Activated naive CD8-positive, alpha-beta T cell treated with anti-CD3 and anti-CD28 coated beads, Interleukin-2, amount 10 ng/mL, durations not matched to agents 7 days and 5 days (primary cell): ENCODE measurements around the gene HOXA2. TPM values are rescaled to one million over a fixed set of nuclear protein-coding genes. Genes with fewer than 3 reads are reported as not detected.

Experiments
- ATAC-seq: fragments of 150-1000 bp; cut with Tn5 transposase; one replicate; pipeline ENCODE4 v1.10.0; 2021; ENCODE audit warnings: low read depth, moderate library complexity
- POLR2A ChIA-PET: fragments of 350-600 bp; sonication (Branson Sonifier 250); formaldehyde crosslinking; loops from one replicate; lab custom pipeline; 2021; ENCODE audit warnings: antibody characterized with exemption; lab: Charles Lee
- DNase-seq: peaks from one replicate; pipeline ENCODE4 v3.0.0; 2021
- H3K27ac Mint-ChIP-seq: one replicate; pipeline ENCODE4 v1.8.0; 2022; ENCODE audit warnings: mild to moderate bottlenecking, mixed read lengths
- H3K27me3 Mint-ChIP-seq: one replicate; pipeline ENCODE4 v1.8.0; 2022; ENCODE audit warnings: mild to moderate bottlenecking, moderate library complexity, mixed read lengths
- H3K36me3 Mint-ChIP-seq: one replicate; pipeline ENCODE4 v1.8.0; 2021; ENCODE audit warnings: mild to moderate bottlenecking, mixed read lengths
- H3K4me1 Mint-ChIP-seq: one replicate; pipeline ENCODE4 v1.8.0; 2021; ENCODE audit warnings: mixed read lengths
- H3K4me3 Mint-ChIP-seq: one replicate; pipeline ENCODE4 v1.8.0; 2022; ENCODE audit warnings: mild to moderate bottlenecking, moderate library complexity, mixed read lengths
- H3K9me3 Mint-ChIP-seq: one replicate; pipeline ENCODE4 v1.8.0; 2021; ENCODE audit warnings: mixed read lengths
- total RNA-seq, 2 experiments: library from RNA; stranded (reverse); gene quantifications; one replicate each; pipeline ENCODE4 v1.2.3, GENCODE V29; 2021

The HOXA2 gene
- total RNA-seq = not detected

DNA sequence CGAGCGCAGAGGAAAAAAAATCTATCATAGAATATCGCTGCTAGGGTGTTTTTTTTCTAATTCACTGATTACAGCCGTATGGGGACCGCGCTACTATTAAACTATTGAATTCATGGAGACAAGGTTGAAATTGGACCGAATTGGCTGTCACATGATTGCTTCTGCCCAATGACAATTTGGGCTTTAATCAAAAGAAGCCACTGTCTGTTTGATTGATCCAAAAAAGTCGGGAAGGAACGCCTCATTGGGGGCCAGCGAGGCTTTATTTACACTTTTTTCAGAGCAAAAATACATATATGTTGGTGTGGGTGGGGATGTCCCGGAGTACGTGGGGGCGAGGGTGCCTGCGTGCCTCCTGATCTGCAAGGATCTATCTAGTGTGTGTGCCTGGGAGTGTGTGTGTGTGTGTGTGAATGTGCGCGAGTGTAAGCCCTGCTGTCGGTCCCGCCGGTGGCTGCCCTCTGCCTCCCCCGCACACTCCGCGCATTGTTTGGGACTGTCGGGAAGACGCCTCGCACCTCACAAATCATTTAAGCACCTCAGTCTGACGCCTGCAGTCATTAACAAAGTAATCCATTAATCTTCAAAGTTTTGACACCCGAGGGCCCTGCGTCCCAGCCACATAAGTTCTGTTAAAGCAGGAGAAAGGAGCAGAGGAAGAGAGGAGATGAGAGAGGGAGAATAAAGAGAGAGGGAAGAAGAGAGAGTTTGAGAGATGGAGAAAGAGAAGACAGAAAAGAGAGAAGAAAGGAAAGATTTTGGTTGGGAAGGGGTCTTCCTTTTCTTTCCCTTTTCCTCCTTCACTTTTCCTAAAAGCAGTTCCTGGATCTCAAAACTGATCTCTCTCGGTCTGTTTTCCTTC lies at the start of gene HOXA2:
TSS of gene HOXA2 (minus strand) at position 103 of the 862 bp plus-strand sequence. CDS start 183 bp downstream, outside the sequence.
- no peak within 1 kb of the TSS for H3K27ac Mint-ChIP-seq
- H3K9me3 Mint-ChIP-seq = no peaks in the 10 kb centered on the region
- POLR2A ChIA-PET = no interaction called here
- peaks cover 4% of the 10 kb centered on the region for H3K36me3 Mint-ChIP-seq
- peaks cover 2% of the 10 kb centered on the region for H3K4me1 Mint-ChIP-seq
- DNase-seq = no peak
- no peak for ATAC-seq
- H3K27me3 Mint-ChIP-seq = peaks cover 76% of the 10 kb centered on the region
- H3K4me3 Mint-ChIP-seq = no peak within 1 kb of the TSS

DNA sequence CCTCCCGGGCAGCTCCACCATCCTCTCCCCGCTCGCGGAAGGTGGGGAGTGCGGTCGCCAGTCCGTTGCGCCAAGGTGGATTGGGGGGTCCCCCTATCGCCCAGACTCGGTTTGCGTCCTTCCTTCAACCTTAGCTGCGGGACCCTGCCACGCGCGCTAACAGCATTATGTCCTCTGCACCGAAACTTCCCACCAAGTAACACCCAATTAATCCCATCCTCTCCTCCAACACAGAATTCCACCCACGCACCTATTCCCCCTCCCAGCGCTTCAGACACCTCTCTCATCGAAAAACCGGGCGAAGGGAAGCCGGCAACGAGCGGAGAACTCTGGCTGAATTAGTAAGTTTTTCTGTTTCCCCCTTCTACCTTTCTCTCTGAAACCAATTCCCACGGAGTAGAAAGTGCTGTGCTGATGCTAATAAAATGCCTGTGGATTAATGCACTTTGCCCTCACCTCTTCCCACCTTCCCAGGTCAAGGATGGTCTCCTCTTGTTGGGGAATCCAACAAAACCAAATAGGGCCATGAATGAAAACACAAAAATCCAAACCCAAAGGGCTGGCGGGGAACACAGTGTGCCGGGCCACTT lies 49.0 kb upstream of the HOXA2 start:
- Mint-ChIP-seq H3K4me3 (peak overlapping the region; percentile 73), H3K9me3 (no peaks in the 10 kb centered on the region), H3K4me1 (peaks cover 27% of the 10 kb centered on the region), H3K27me3 (peaks cover 92% of the 10 kb centered on the region), H3K36me3 (no peaks in the 10 kb centered on the region), H3K27ac (peak overlapping the region; percentile 21)
- POLR2A ChIA-PET = no interaction called here
- DNase-seq (no peak), ATAC-seq (no peak)

DNA sequence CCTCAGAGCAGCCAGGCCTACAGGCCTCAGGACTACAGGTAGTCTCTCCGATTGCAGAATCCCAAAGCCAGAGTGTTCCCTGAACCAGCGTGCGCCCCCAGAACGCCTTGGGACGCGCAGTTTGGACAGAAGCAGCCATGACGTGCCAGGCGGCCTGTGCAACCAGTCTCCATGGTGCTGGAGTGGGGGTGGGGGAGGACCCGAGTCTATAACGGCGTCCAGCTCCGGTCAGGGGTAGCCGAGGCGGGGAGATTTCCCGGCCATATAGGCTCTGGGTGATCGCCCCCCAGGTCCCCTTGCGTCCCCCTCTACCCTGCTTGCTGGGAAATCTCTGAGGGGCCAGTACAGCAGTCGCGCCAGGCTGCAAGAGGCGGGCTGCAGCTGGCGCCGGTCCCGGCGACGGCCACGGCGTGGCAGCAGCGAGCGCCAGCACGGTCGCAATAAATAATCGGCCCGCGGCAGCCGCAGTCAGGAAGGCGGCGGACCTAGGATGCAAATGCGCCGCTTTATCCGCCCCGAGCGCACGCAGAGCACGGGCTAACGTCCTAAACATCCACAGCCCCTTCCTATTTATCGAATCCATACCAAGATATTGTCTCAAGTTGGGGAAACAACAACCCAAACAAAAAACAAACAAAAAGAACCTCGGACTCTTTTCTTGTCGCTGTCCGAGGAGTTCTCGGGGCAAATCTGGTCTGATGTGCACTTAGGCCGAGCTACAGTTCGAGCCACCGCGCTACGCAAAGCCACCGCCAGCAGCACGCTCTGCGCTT lies 48.3 kb upstream of the HOXA2 start:
- peaks cover 27% of the 10 kb centered on the region for H3K4me1 Mint-ChIP-seq
- POLR2A ChIA-PET = interaction anchor here (0.8 kb wide), 1 partner anchor 16 kb away, joined by 3 read pairs; no protein-coding TSS in a partner anchor
- no peaks in the 10 kb centered on the region for H3K36me3 Mint-ChIP-seq
- H3K4me3 Mint-ChIP-seq = peak overlapping the region; percentile 73
- peaks cover 92% of the 10 kb centered on the region for H3K27me3 Mint-ChIP-seq
- H3K27ac Mint-ChIP-seq = peak overlapping the region; percentile 34
- ATAC-seq = peak; percentile 85
- H3K9me3 Mint-ChIP-seq = no peaks in the 10 kb centered on the region
- peak; percentile 80 for DNase-seq

DNA sequence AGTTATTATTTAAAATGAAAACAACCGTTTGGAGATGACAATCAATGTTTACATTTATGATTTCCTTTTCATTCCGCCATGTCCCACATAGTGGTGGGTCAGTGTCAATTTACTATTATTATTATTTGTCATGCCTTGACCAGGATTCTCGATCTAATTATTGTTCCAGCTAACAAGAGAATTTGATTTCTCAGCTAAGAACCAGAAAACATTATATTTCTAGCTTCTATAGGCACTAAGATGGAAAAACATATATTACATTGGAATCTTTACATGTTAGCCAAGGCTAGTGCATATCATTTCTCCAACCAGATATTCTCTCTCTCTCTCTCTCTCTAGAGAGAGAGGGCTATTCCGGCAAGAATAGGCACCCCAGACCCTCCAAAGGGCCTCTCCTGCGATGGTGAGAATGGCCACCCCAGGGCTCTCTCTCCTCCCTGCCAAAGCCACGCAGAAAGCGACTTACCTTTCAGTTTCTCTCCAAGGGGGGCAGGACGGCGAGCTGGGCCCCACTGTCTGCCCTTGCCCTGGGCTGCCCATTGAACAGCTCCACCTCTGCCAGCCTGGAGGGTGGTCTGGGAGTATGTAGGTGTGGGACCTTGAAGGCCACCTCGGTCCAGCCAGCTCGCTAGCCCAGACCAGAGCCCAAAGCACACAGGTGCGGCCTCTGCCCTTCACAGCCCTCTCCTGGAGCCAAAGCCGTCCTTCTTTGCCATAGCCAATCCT lies 47.5 kb upstream of the HOXA2 start:
- no peaks in the 10 kb centered on the region for H3K36me3 Mint-ChIP-seq
- POLR2A ChIA-PET = interaction anchor here (0.8 kb wide), 1 partner anchor 16 kb away, joined by 3 read pairs; no protein-coding TSS in a partner anchor
- H3K4me1 Mint-ChIP-seq = peaks cover 22% of the 10 kb centered on the region
- DNase-seq = no peak
- peaks cover 89% of the 10 kb centered on the region for H3K27me3 Mint-ChIP-seq
- no peaks in the 10 kb centered on the region for H3K9me3 Mint-ChIP-seq
- no peak overlapping the region for H3K27ac Mint-ChIP-seq
- peak overlapping the region; percentile 73 for H3K4me3 Mint-ChIP-seq
- ATAC-seq = no peak

DNA sequence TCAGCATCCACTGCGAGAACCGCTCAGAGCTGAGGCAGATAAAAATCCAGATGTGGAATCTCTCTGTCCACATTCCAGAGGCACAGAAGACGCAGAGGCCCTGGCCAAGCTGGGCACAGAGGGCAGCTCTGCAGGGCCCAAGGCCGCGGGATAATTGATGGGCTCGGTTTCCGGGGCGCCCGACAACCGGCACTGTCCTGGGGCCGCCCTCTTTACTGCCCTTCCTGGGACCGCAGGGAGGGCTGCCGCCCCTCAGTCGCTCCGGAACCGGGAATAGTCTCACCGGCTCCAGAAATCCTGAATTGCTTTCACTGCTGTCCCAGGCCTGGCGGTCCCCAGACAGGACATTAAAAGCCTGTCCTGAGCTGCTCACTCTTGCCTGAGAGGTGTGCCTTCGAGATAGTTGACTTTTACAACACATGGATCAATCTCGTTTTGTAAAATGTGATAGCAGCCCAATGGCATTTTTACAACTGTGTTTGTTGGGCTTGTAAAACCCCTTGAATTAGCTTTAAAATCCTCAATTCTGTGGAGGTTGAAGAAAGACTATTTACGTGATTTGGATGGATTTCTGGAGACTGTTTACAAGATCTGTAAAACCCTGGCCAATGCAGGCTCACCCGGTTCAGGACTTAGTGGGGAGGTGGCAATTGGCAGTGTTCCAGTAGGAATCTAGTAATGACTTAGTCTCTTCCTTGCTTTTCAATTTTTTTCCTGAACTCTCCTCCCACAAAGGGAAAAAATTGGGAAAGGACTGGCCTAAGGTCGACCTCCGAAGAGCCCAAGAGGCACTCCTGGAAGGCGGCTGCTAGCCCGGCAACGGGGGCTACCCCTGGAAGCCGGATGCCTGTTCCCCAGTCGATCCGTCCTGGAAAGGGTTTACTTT lies 46.5 kb upstream of the HOXA2 start:
- H3K4me1 Mint-ChIP-seq = peaks cover 19% of the 10 kb centered on the region
- H3K9me3 Mint-ChIP-seq = no peaks in the 10 kb centered on the region
- H3K27me3 Mint-ChIP-seq = peaks cover 80% of the 10 kb centered on the region
- no peaks in the 10 kb centered on the region for H3K36me3 Mint-ChIP-seq
- DNase-seq (no peak), ATAC-seq (no peak)
- no peak overlapping the region for H3K27ac Mint-ChIP-seq
- POLR2A ChIA-PET = no interaction called here
- H3K4me3 Mint-ChIP-seq = no peak overlapping the region

DNA sequence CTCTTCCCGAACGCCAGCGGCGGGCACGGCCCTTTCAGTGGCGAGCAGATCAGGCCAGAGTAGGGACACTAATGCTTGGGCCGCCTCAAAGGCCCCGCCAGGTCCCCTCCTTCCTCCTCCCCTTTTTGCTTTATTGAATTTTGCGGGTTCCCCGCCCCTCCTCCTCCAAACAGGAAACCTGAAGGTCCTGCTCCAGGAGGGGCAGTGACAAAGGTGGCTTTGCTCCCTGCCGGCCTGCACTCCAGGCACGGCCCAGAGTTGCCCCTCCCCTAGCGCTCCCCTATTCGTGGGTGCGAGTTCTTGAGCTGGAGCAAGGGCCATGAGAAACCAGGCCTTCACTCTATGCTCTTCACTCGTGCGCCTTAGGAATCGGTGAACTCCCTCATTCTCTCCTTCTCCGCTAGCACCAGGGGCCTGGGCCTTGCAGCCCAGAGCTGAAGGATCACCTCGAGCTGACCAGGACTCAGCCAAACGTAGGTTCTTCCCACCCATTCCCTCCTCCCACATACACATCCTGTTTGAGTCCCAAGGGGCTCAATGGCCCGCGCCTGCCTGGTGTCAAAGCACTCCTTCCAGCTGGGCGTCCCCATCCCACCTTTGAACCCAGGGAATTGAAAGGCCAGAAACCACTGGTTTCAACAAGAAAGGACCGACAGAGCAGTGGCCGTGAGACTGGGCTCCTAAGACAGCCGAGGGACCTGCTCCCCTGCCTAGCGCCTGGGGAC lies 45.7 kb upstream of the HOXA2 start:
- DNase-seq (no peak), ATAC-seq (no peak)
- Mint-ChIP-seq H3K4me3 (peak overlapping the region; percentile 55), H3K9me3 (no peaks in the 10 kb centered on the region), H3K27me3 (peaks cover 72% of the 10 kb centered on the region), H3K36me3 (no peaks in the 10 kb centered on the region), H3K27ac (no peak overlapping the region), H3K4me1 (peaks cover 17% of the 10 kb centered on the region)
- POLR2A ChIA-PET = no interaction called here

DNA sequence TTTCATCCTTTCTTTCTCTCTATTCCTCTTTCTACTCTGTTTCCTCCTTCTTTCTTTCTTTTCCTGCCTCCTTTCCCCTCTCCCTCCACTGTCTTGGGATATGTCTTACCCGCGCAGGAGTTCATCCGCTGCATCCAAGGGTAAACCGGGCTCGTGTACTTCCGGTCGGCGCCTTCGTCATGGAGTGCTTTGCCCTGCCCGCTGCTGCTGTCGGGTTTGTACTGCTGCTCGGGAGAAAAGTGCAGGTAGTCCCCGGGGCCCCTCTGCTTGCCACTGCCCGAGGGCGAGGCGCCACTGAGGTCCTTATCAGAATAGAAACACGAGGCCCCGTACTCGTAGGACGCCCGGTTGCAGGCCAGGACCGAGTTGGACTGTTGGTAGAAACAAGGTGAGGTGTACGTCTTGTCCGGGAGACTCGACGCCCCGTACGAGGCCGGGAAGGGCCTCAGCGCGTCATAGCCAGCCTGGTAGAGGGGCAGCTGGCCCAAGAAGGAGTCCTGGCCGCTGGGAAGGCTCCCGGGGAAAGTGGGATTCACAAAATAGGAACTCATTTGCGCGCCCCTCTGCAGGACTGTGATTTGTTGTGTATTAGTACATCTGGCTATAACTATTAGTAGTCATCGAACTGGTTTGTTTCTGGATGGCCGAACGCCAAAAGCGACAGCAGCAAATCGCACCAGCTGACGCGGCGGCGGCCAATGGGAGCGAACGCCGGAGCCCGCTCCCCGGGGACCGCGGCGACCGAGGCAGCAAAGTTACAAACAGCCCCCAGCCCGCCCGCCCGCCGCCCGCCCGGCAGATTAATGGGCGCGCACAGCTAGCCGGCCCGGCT lies 44.9 kb upstream of the HOXA2 start, which contains the start of gene HOXA6:
TSS of gene HOXA6 (minus strand) at position 576 of the 832 bp plus-strand sequence. CDS start at position 551, 25 bp downstream.
- no peak for DNase-seq
- no peak within 1 kb of the TSS for H3K27ac Mint-ChIP-seq

DNA sequence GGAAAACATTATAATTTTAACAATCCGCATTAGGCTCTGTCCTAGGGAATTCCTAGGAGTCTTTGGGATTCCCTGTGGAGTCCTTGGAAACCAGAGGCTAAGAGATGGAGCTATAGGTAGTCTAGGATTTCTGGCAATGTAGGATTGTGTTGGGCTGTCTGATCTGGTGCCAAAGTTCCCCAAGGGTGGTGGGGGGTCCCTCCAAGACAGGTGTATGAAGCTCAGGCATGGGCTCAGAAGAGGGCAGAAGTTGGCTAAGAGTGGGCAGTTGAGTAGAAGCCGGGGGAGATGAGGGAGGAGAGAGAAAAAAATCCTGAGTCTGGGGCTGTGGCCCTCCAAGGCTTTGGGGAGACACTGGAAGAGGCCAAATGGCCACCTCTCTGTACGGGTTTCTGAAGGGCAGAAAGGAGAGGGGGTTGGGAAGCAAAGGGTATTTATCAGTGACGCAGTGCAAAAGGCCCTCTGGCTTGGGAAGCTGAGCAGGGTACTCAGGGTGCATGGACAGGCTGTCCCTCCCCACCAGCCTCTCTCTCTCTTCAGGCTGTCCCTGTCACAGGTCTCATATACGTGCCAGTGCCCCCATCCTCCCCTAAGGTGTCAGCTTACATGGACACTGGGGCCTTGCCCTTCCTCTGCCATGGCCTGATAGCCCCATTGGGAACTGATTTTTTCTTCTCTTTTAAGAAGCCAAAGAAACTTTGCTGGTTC lies 44.2 kb upstream of the HOXA2 start:
- no peaks in the 10 kb centered on the region for H3K9me3 Mint-ChIP-seq
- H3K27me3 Mint-ChIP-seq = peaks cover 59% of the 10 kb centered on the region
- no peak overlapping the region for H3K27ac Mint-ChIP-seq
- POLR2A ChIA-PET = no interaction called here
- ATAC-seq (no peak), DNase-seq (no peak)
- H3K4me1 Mint-ChIP-seq = peaks cover 11% of the 10 kb centered on the region
- H3K36me3 Mint-ChIP-seq = no peaks in the 10 kb centered on the region
- H3K4me3 Mint-ChIP-seq = no peak overlapping the region

More for the DNA sequence above, 44.9 kb upstream of the HOXA2 start, which contains the start of gene HOXA6:
- Mint-ChIP-seq H3K4me3 (peak within 1 kb of the TSS; percentile 55), H3K36me3 (no peaks in the 10 kb centered on the region), H3K9me3 (no peaks in the 10 kb centered on the region), H3K4me1 (peaks cover 17% of the 10 kb centered on the region), H3K27me3 (peaks cover 67% of the 10 kb centered on the region)
- POLR2A ChIA-PET = no interaction called here
- ATAC-seq = no peak

DNA sequence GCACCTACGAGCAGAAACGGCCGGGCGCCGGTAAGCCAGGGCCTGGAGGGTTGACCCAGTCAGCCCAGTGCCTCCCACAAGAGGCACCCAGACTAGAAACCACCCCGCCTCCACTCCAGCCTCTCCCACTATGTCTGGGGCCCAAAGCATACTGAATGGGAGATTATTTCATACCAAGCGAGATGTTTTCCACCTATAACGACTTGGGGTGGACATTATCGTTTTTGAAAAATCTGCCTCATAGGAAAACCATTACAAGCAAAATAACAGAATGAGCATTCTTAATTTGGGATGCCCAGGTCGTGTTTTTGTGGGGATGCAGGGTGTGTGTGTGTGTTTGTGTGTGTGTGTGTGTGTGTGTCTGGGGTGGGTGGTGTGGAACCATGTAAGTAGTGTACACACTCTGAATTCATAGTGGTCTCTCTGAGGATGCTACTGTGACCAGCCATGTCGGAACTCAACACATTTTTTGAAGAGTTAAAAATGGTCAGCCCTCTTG lies 43.5 kb upstream of the HOXA2 start:
- H3K36me3 Mint-ChIP-seq = no peaks in the 10 kb centered on the region
- DNase-seq = no peak
- H3K27ac Mint-ChIP-seq = no peak overlapping the region
- H3K4me3 Mint-ChIP-seq = no peak overlapping the region
- H3K4me1 Mint-ChIP-seq = peaks cover 6% of the 10 kb centered on the region
- H3K27me3 Mint-ChIP-seq = peaks cover 52% of the 10 kb centered on the region
- ATAC-seq = no peak
- POLR2A ChIA-PET = interaction anchor here (0.6 kb wide), 1 partner anchor 49 kb away, joined by 5 read pairs; no protein-coding TSS in a partner anchor
- H3K9me3 Mint-ChIP-seq = no peaks in the 10 kb centered on the region

DNA sequence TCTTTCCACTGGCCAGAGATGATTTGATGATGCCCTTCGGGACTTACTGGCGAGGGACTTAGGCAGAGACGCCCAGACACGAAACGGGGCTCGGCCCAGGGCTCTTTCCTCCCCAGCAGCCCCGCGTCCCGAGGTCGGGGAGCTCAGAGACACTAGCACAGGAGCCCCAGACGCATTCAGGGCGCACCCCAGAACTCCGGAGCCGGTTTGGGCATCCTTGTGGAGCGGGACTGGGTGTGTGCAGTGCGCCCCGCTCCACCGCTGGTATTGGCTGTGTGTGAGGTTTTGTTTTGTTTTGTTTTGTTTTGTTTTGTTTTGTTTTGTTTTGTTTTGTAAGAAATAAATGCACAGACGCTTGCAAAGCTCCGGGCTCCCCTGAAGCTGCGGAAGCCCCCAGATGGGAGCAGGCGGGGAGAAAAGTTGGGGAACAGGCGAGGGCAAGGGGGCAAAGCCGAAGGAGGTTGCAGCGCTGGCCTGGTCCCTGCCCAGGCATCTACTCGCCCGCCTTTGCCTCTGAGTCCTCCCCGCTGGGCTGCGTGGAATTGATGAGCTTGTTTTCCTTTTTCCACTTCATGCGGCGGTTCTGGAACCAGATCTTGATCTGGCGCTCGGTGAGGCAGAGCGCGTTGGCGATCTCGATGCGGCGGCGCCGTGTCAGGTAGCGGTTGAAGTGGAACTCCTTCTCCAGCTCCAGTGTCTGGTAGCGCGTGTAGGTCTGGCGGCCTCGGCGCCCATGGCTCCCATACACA lies 42.9 kb upstream of the HOXA2 start:
- Mint-ChIP-seq H3K27ac (no peak overlapping the region), H3K36me3 (no peaks in the 10 kb centered on the region), H3K4me3 (no peak overlapping the region), H3K27me3 (peaks cover 47% of the 10 kb centered on the region), H3K4me1 (peaks cover 3% of the 10 kb centered on the region), H3K9me3 (no peaks in the 10 kb centered on the region)
- DNase-seq = no peak
- POLR2A ChIA-PET = interaction anchor here (0.6 kb wide), 1 partner anchor 48 kb away, joined by 5 read pairs; no protein-coding TSS in a partner anchor
- ATAC-seq = no peak
